Panc1 (cell line): ENCODE measurements around the gene KATNIP. TPM values are rescaled to one million over a fixed set of nuclear protein-coding genes. Genes with fewer than 3 reads are reported as not detected.

Source experiments
- ATAC-seq: fragments of 200-7000 bp; cut with Tn5 transposase; 2 replicates; pipeline ENCODE4 v1.9.1; 2020; ENCODE audit warnings: mild to moderate bottlenecking, moderate library complexity
- BruUV-seq: library from RNA; stranded (reverse); fragments of 400-500 nt; replicated peaks from 2 replicates; lab custom pipeline; 2021; lab: Mats Ljungman, UMichigan
- CTCF ChIA-PET: fragments of 300-600 bp; sonication (Branson Sonifier 250); formaldehyde crosslinking; loops from one replicate; lab custom pipeline; 2022; ENCODE audit warnings: antibody characterized with exemption; lab: Charles Lee
- POLR2A ChIA-PET: fragments of 300-600 bp; sonication (Branson Sonifier 250); formaldehyde crosslinking; loops from one replicate; lab custom pipeline; 2022; ENCODE audit warnings: antibody characterized with exemption; lab: Charles Lee
- DNase-seq: peaks from one replicate; pipeline ENCODE4 v3.0.0-alpha.2; 2010; ENCODE audit warnings: low read depth, low spot score
- H3K27ac ChIP-seq: 2 replicates; pipeline ENCODE4 v1.5.1; 2011; ENCODE audit warnings: mild to moderate bottlenecking, low read length, inconsistent platforms
- H3K27me3 ChIP-seq: fragments of 200-500 bp; sonication (Bioruptor generic); 2 replicates; pipeline ENCODE4 v1.6.0; 2014; ENCODE audit warnings: low read length, inconsistent platforms; ENCODE audit not compliant: control insufficient read depth, insufficient read depth
- H3K36me3 ChIP-seq: fragments of 200-500 bp; sonication (Bioruptor generic); 2 replicates; pipeline ENCODE4 v1.5.1; 2014; ENCODE audit warnings: inconsistent platforms, mild to moderate bottlenecking, low read length, moderate library complexity; ENCODE audit not compliant: control insufficient read depth, insufficient read depth
- H3K4me1 ChIP-seq: 2 replicates; pipeline ENCODE4 v1.5.1; 2011; ENCODE audit warnings: inconsistent platforms, mild to moderate bottlenecking, low read length, moderate library complexity; ENCODE audit not compliant: control insufficient read depth, insufficient read depth
- H3K4me3 ChIP-seq, 2 experiments: 2 replicates each; pipeline ENCODE4 v1.5.1; 2011 to 2012; ENCODE audit warnings: low read depth in 2 of 2, low read length in 2 of 2, mild to moderate bottlenecking in 2 of 2, inconsistent platforms in 1 of 2, moderate library complexity in 1 of 2
- H3K9me3 ChIP-seq: fragments of 200-500 bp; sonication (Bioruptor generic); 2 replicates; pipeline ENCODE4 v1.5.1; 2014; ENCODE audit warnings: low read depth, mild to moderate bottlenecking, inconsistent platforms, low read length, moderate library complexity; ENCODE audit not compliant: control insufficient read depth, insufficient read depth
- POLR2AphosphoS5 ChIP-seq: IDR thresholded peaks from 2 replicates; pipeline ENCODE4 v1.6.1; 2012; ENCODE audit warnings: mild to moderate bottlenecking, low read depth, low read length, moderate library complexity
- SIN3A ChIP-seq: IDR thresholded peaks from 2 replicates; pipeline ENCODE4 v1.6.1; 2012; ENCODE audit warnings: low read depth, mild to moderate bottlenecking, low read length, moderate library complexity, borderline replicate concordance; ENCODE audit not compliant: insufficient read depth
- TCF7L2 ChIP-seq: IDR thresholded peaks from 2 replicates; pipeline ENCODE4 v1.6.1; 2011; ENCODE audit warnings: mild to moderate bottlenecking, low read depth, low read length, inconsistent platforms
- in situ Hi-C: cut with HindIII; loops from 2 replicates; pipeline ENCODE4 v1.10.0; 2016; ENCODE audit warnings: low sequenced_read_pairs, low pct_unique_long_range_greater_than_20kb
- intact Hi-C: fragments of 100-400 bp; cut with micrococcal nuclease; formaldehyde crosslinking; loops from one replicate; pipeline ENCODE4 v1.10.0; 2022; ENCODE audit not compliant: unreplicated experiment
- total RNA-seq: library from RNA; stranded (reverse); gene quantifications from one replicate; pipeline ENCODE4 v1.2.1, GENCODE V29; 2021; ENCODE audit not compliant: unreplicated experiment
- TF ChIP-seq, protein P1 (sequence below), 2 experiments: IDR thresholded peaks; 2 replicates each; pipeline ENCODE4 v1.6.1; 2011 to 2012; ENCODE audit warnings: low read depth in 2 of 2, control low read depth in 1 of 2, low read length in 1 of 2, mild to moderate bottlenecking in 1 of 2, moderate library complexity in 1 of 2; ENCODE audit not compliant: insufficient read depth in 1 of 2
- TF ChIP-seq, protein P2 (sequence below): fragments of 450-650 bp; IDR thresholded peaks from 2 replicates; pipeline ENCODE4 v1.5.1; 2017; ENCODE audit warnings: mild to moderate bottlenecking

The KATNIP gene
- total RNA-seq, 1 experiment from 2014 or later: 36.7 TPM

DNA sequence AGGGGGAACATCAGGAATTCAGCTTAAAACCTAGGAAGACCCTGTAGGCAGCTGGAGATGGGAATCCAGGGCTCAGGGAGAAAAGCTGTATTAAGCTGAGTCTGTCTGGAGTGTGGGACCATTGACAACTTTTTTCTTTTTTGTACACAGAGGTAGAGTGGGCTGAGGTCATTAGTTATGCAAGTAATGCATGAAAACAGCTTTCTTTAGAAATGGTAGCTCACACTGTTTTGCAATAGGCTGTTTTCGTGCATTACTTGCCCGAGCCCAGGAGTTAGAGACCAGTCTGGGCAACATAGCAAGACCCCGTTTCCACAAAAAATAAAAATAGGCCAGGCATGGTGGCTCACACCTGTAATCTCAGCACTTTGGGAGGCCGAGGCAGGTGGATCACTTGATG, 46.5 kb downstream of the KATNIP start:
- no peak overlapping the region for H3K4me3 ChIP-seq
- in situ Hi-C loops (no loop called here), intact Hi-C loops (no loop called here)
- TF ChIP-seq POLR2AphosphoS5: no peak
- no peak for TF ChIP-seq TCF7L2
- TF ChIP-seq, protein P1, sequence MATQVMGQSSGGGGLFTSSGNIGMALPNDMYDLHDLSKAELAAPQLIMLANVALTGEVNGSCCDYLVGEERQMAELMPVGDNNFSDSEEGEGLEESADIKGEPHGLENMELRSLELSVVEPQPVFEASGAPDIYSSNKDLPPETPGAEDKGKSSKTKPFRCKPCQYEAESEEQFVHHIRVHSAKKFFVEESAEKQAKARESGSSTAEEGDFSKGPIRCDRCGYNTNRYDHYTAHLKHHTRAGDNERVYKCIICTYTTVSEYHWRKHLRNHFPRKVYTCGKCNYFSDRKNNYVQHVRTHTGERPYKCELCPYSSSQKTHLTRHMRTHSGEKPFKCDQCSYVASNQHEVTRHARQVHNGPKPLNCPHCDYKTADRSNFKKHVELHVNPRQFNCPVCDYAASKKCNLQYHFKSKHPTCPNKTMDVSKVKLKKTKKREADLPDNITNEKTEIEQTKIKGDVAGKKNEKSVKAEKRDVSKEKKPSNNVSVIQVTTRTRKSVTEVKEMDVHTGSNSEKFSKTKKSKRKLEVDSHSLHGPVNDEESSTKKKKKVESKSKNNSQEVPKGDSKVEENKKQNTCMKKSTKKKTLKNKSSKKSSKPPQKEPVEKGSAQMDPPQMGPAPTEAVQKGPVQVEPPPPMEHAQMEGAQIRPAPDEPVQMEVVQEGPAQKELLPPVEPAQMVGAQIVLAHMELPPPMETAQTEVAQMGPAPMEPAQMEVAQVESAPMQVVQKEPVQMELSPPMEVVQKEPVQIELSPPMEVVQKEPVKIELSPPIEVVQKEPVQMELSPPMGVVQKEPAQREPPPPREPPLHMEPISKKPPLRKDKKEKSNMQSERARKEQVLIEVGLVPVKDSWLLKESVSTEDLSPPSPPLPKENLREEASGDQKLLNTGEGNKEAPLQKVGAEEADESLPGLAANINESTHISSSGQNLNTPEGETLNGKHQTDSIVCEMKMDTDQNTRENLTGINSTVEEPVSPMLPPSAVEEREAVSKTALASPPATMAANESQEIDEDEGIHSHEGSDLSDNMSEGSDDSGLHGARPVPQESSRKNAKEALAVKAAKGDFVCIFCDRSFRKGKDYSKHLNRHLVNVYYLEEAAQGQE (IDR thresholded peaks at IDR 0.05; ENCODE audit: insufficient read depth in 1 of 2, low read depth in 2 of 2, low read length in 1 of 2): no peak
- no TSS peak for BruUV-seq
- no peaks in the 10 kb centered on the region for H3K4me1 ChIP-seq
- POLR2A ChIA-PET: no interaction called here
- no peaks in the 10 kb centered on the region for H3K27me3 ChIP-seq
- no peaks in the 10 kb centered on the region for H3K9me3 ChIP-seq
- no peaks in the 10 kb centered on the region for H3K36me3 ChIP-seq
- CTCF ChIA-PET: interaction anchor here (0.5 kb wide), 1 partner anchor 45 kb away, joined by 4 read pairs; no protein-coding TSS in a partner anchor
- ATAC-seq (no peak), DNase-seq (no peak)
- H3K27ac ChIP-seq: no peak overlapping the region

DNA sequence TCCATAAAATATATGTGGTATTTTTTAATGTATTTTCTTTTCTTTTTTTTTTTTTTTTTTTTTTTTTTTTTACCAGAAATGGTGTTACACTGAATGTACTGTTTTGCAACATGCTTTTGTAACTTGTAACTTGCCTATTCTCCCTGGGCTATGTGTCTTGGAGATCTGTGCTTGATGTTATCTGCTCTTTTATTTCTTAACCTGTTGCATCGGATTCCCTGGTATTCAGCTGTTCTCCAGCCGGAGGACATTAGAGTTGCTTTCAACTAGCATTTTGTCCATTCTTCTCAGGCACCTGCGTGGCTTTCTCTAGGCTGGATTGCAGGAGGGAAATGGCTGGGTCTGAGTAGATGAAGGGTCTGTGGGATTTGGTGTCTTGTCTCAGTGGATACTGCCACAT, 47.4 kb downstream of the KATNIP start:
- Histone ChIP-seq H3K27me3 (no peaks in the 10 kb centered on the region), H3K9me3 (no peaks in the 10 kb centered on the region), H3K4me1 (no peaks in the 10 kb centered on the region), H3K4me3 (no peak overlapping the region), H3K27ac (no peak overlapping the region), H3K36me3 (no peaks in the 10 kb centered on the region)
- no peak for TF ChIP-seq TCF7L2
- no peak for TF ChIP-seq POLR2AphosphoS5
- TF ChIP-seq SIN3A: no peak
- TF ChIP-seq, protein P2, sequence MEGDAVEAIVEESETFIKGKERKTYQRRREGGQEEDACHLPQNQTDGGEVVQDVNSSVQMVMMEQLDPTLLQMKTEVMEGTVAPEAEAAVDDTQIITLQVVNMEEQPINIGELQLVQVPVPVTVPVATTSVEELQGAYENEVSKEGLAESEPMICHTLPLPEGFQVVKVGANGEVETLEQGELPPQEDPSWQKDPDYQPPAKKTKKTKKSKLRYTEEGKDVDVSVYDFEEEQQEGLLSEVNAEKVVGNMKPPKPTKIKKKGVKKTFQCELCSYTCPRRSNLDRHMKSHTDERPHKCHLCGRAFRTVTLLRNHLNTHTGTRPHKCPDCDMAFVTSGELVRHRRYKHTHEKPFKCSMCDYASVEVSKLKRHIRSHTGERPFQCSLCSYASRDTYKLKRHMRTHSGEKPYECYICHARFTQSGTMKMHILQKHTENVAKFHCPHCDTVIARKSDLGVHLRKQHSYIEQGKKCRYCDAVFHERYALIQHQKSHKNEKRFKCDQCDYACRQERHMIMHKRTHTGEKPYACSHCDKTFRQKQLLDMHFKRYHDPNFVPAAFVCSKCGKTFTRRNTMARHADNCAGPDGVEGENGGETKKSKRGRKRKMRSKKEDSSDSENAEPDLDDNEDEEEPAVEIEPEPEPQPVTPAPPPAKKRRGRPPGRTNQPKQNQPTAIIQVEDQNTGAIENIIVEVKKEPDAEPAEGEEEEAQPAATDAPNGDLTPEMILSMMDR: no peak
- TF ChIP-seq, protein P1 (IDR thresholded peaks at IDR 0.05; ENCODE audit: insufficient read depth in 1 of 2, low read depth in 2 of 2, low read length in 1 of 2): no peak
- BruUV-seq: no TSS peak
- intact Hi-C loops (no loop called here), in situ Hi-C loops (no loop called here)
- POLR2A ChIA-PET: no interaction called here
- CTCF ChIA-PET: no interaction called here
- DNase-seq: no peak
- no peak for ATAC-seq
